ENCODE data around the gene TMC5. TPM values are rescaled to one million over a fixed set of nuclear protein-coding genes. Genes with fewer than 3 reads are reported as not detected.

Gene TMC5
- total RNA-seq, 1 experiment from 2014 or later, result 3.5 TPM

GRCh38 chr16:19472482-19472881, 54.8 kb downstream of the TMC5 start:
- BruUV-seq (replicated peaks), result no TSS peak
- Histone ChIP-seq H3K27me3 (replicated peaks; ENCODE audit: insufficient read depth, low read depth, low read length, poor library complexity) (no peaks in the 10 kb centered on the region), H3K4me3 (ENCODE audit: low read depth, low read length, poor library complexity, severe bottlenecking) (no peak overlapping the region), H3K4me1 (ENCODE audit: insufficient read depth, low read length, poor library complexity, severe bottlenecking) (no peaks in the 10 kb centered on the region), H3K27ac (ENCODE audit: low read depth, low read length, poor library complexity, severe bottlenecking) (no peak overlapping the region), H3K36me3 (ENCODE audit: insufficient read depth, low read length, poor library complexity, severe bottlenecking) (no peaks in the 10 kb centered on the region), H3K9me3 (ENCODE audit: low read depth, low read length, poor library complexity, severe bottlenecking) (no peaks in the 10 kb centered on the region)
- ChIA-PET CTCF (no interaction called here), POLR2A (ENCODE audit: low non-redundant PET) (no interaction called here)
- no peak for TF ChIP-seq EZH2 (IDR thresholded peaks at IDR 0.05; ENCODE audit: borderline replicate concordance, low read depth, low read length, poor library complexity, severe bottlenecking)
- no peak for TF ChIP-seq CTCF (conservative IDR thresholded peaks at IDR 0.05; ENCODE audit: low read depth, low read length)
- intact Hi-C loops (cut with micrococcal nuclease; ENCODE audit: unreplicated experiment), result no loop called here
- DNase-seq (ENCODE audit: low spot score), result no peak

DNA sequence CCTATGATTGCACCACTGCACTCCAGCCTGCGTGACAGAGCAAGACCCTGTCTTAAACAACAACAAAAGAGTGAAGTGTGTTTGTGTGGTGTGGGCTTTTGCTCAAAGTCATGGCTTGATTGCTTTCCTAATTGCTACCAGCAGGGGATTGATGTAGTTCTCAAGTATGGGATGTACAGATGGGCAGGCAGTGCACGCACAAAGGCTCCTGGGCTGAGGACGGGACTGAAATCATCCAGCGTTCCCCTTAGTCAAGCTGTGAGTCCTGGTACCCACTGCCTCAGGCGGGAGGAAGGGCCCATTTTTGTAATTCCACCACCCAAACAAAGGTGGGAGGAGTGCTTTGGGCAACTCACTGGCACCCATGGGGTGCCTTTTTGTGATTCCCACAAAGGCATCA, 56.9 kb downstream of the TMC5 start:
- Histone ChIP-seq H3K36me3 (ENCODE audit: insufficient read depth, low read length, poor library complexity, severe bottlenecking) (no peaks in the 10 kb centered on the region), H3K27ac (ENCODE audit: low read depth, low read length, poor library complexity, severe bottlenecking) (no peak overlapping the region), H3K4me1 (ENCODE audit: insufficient read depth, low read length, poor library complexity, severe bottlenecking) (no peaks in the 10 kb centered on the region), H3K9me3 (ENCODE audit: low read depth, low read length, poor library complexity, severe bottlenecking) (no peaks in the 10 kb centered on the region), H3K4me3 (ENCODE audit: low read depth, low read length, poor library complexity, severe bottlenecking) (no peak overlapping the region), H3K27me3 (replicated peaks; ENCODE audit: insufficient read depth, low read depth, low read length, poor library complexity) (no peaks in the 10 kb centered on the region)
- intact Hi-C loops (cut with micrococcal nuclease; ENCODE audit: unreplicated experiment), result no loop called here
- ChIA-PET CTCF (no interaction called here), POLR2A (ENCODE audit: low non-redundant PET) (no interaction called here)
- TF ChIP-seq CTCF (conservative IDR thresholded peaks at IDR 0.05; ENCODE audit: low read depth, low read length), result no peak
- no peak for TF ChIP-seq EZH2 (IDR thresholded peaks at IDR 0.05; ENCODE audit: borderline replicate concordance, low read depth, low read length, poor library complexity, severe bottlenecking)
- BruUV-seq (replicated peaks), result no TSS peak
- DNase-seq (ENCODE audit: low spot score), result no peak

- BruUV-seq (replicated peaks), result no TSS peak
- intact Hi-C loops (cut with micrococcal nuclease; ENCODE audit: unreplicated experiment), result no loop called here
- Histone ChIP-seq H3K4me3 (ENCODE audit: low read depth, low read length, poor library complexity, severe bottlenecking) (no peak overlapping the region), H3K4me1 (ENCODE audit: insufficient read depth, low read length, poor library complexity, severe bottlenecking) (no peaks in the 10 kb centered on the region), H3K27ac (ENCODE audit: low read depth, low read length, poor library complexity, severe bottlenecking) (no peak overlapping the region), H3K36me3 (ENCODE audit: insufficient read depth, low read length, poor library complexity, severe bottlenecking) (no peaks in the 10 kb centered on the region), H3K9me3 (ENCODE audit: low read depth, low read length, poor library complexity, severe bottlenecking) (no peaks in the 10 kb centered on the region), H3K27me3 (replicated peaks; ENCODE audit: insufficient read depth, low read depth, low read length, poor library complexity) (no peaks in the 10 kb centered on the region)
- DNase-seq (ENCODE audit: low spot score), result no peak
- TF ChIP-seq CTCF (conservative IDR thresholded peaks at IDR 0.05; ENCODE audit: low read depth, low read length), result no peak
- TF ChIP-seq EZH2 (IDR thresholded peaks at IDR 0.05; ENCODE audit: borderline replicate concordance, low read depth, low read length, poor library complexity, severe bottlenecking), result no peak
- CTCF ChIA-PET, result no interaction called here
- POLR2A ChIA-PET (ENCODE audit: low non-redundant PET), result no interaction called here
Measured at GRCh38 chr16:19478505-19478904, 60.8 kb downstream of the TMC5 start.

All from A673 (cell line).